ENCODE measurements around the gene NANOS2.

NANOS2 gene

DNA sequence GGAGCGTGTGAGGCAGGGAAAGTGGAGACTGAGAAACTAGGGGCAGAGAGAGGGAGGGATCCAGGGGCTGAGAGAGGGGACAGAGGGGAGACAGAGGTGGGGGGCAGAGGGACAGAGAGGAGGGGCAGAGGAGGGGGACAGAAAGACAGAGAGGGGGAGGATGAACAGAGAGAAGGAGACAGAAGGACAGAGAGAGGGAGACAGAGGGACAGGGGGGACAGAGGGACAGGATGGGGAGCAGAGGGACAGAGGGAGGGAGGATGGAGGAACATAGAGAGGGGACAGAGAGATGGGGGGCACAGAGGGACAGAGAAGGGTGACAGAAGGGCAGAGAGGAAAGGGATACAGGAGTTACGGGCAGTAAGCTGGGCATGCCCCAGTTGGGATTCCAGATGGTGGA is 14.7 kb upstream of the NANOS2 start:
- DNase-seq (ENCODE audit: low read depth in 2 of 2), result no peak

DNA sequence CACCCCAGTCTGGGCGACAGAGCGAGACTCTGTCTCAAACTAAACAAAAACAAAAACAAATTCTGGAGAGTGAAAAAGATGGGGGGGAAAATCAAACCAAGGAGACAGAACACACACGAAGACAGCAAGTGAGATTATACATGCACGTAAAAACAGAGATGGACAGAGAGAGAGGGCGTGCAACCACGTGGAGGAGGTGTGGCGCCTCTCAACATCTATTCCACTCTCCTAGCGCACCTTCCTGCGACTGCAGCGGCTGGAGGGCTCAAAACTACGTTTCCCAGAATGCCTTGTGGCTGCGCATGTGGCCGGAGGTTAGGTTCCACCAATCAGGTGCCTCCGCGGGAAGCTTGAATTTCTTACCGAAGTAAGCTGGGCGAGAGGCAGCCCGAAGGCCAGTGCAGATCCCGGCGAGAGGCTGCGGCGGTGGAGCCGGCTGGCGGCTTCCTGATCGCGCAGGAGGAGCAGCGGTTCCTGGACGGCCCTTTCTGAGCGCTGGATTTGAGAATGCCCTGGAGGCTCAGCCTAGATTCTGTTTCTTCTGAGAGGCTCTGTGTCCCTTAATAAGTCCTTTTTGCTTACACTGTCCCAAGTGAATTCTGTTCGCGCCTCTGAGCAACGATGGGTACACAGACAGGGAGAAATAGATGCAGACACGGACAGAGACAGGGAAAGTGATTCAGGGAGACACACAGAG is 13.1 kb upstream of the NANOS2 start:
- peak; percentile 73 to 77 for DNase-seq (ENCODE audit: low read depth in 2 of 2)

DNA sequence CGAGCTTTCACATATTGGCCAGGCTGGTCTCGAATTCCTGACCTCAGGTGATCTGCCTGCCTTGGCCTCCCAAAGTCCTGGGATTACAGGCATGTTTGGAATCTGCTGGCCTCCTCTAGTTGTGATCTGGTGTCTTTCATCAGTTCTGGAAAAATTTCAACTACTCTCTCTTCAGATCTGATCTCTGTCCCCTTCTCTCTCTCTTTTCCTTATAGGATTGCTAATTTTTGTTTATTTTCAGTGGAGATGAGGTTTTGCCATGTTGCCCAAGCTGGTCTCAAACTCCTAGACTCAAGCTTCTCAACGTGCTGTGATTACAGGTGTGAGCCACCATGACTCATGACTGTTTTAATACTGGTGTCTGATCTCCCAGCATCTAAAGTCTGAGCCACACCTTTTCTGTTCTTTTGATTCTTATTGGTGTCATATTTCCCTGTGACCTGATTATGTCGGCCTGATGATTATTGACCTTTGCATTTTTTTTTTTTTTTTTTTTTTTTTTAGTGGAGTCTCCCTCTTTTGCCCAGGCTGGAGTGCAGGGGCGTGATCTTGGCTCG is 10.4 kb upstream of the NANOS2 start:
- DNase-seq (ENCODE audit: low read depth in 2 of 2), result no peak

DNA sequence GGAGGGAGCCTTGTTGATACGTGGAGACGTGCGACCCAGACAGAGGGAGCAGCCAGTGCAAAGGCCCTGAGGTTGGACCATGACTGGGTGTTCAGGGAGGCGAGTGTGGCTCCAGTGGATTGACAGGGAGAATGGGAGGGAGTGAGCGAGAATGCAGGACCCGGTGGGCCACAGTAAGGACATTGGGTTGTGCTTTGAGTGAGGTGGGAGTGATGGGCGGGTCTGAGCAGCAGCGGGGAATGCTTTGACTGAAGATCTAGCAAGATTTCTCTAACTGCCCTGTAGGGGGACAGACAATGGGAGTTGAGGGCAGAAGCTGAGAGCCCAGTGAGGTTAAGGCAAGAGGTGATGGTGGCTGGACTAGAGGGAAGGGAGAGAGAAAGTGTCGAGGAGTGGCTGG is 7.7 kb upstream of the NANOS2 start:
- DNase-seq (ENCODE audit: low read depth in 2 of 2), result no peak

DNA sequence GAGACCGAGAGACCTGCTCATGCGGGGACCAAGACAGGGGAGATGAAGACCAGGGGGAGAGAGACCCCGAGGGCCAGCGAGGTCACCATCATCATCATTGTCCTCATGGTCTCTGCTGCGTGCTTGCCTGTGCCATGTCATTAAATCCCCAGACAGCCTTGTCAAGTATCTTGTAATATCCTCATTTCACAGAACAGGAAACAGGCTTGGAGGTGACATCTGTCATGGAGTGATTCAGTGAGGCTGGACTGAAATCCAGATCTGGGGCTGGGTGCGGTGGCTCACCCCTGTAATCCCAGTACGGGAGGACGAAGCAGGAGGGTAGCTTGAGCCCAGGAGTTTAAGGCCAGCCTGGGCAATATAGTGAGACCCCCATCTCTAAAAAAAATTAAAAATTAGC is 5.9 kb upstream of the NANOS2 start:
- DNase-seq (ENCODE audit: low read depth in 2 of 2), result no peak

DNA sequence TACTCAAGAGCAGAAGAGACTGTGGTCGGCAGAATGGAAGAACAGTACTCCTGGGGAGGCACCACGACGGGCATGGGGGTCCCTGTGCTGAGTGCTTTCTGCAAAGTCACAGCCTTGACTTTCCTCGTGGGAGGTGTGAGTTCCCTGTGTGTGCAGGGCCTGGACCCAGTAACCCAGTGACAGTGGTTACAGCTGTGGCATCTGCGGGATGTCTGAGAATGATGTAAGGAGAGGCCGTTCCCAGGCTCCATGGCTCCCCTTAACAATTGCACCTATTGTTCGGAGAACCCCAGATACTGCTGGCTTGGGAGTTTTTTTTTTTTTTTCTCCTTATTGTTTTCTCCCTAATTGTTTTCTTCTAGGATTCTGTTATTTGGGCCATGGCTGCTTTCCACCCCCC is 5.1 kb upstream of the NANOS2 start:
- DNase-seq (ENCODE audit: low read depth in 2 of 2), result no peak

DNA sequence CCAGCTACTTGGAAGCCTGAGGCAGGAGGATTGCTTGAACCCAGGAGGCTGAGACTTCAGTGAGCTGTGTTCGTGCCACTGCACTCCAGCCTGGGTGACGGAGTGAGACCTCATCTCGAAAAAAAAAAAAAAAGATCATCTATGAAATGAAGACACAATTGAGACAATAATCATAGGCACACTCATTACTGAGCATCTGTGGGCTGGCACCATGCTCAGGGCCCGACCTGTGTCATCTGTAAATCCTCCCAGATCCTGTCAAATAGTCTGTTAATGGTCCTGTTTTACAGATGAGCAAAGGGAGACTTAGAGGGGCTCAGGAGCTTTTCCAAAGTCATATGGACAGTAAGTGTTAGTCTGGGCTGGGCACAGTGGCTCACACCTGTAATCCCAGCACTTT is 4.1 kb upstream of the NANOS2 start:
- DNase-seq (ENCODE audit: low read depth in 2 of 2), result no peak

DNA sequence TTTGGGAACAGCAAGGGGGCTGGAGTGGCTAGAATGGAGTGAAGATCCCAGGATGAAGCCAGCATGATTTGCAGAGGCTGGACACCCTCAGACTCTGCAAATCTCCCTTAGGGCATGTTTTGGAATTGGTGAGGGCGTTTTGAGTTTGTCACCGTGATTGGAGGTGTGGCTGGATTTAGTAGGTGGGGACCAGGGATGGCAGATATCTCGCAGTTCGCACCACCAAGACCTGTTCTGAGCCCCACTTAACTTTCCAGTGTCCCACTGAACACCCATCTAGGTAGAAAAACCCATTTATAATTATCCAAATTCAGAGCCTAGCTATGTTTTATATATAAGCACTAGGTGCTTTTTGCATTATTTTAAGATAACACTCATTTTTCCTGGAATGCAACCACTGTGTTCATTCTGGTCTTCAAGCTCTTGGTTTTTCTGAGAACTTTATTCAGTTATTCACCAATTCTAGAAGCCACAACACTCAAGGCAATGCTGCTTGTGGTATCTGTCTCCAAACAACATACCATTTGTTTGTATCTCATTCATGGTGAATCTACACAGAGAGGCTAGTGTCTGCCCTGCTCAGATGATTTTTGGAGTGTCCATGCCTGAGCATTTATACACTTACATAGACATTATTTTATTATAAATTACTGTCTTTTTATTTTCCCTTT is 3.0 kb upstream of the NANOS2 start:
- no peak for DNase-seq (ENCODE audit: low read depth in 2 of 2)

DNA sequence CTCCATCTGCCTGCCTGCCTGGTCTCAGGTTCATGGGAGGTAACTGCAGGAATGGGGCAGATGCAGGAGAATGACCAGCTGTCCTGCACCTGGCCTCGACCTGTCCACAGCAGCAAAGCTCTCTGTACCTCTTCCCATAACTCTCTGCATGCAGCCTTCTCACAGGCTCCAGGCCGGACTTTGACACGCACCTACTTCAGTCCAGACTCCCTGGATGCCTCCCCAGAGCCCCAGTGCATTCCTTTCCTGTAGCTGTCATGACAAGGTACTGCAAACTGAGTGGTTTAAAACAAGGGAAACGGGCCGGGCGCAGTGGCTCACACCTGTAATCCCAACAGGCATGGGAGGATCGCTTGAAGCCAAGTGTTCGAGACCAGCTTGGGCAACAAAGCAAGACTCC is 3.3 kb downstream of the NANOS2 start:
- no peak for DNase-seq (ENCODE audit: low read depth in 2 of 2)

DNA sequence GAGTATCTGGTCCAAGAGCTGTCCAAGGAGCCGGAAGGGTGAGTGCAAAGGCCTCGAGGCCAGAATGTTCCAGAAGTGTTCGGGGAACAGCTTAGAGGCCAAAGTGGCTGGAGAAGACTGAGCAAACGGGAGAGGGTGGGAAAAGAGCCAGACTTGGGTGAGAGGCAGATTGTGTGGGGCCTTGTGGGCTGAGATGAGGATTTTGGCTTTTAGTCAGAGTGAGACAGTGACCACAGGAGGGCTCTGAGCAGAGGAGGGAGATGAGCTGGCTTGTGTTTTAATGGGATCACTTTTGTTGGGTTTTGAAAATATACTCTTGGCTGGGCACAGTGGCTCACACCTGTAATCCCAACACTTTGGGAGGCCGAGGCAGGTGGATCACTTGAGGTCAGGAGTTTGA is 5.6 kb downstream of the NANOS2 start:
- DNase-seq (ENCODE audit: low read depth in 2 of 2), result no peak

DNA sequence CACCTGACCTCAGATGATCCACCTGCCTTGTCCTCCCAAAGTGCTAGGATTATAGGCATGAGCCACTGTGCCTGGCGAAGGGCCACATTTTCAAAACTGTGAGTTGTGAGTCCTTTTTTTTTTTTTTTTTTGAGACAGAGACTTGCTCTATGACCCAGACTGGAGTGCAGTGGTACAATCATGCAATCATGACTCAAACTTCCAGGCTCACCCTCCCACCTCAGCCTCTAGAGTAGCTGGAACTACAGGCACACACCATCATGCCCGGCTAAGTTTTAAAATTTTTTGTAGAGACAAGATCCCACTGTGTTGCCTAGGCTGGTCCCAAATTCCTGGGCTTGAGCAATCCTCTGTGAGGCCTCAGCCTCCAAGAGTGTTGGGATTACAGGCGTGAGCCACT is 8.4 kb downstream of the NANOS2 start:
- no peak for DNase-seq (ENCODE audit: low read depth in 2 of 2)

DNA sequence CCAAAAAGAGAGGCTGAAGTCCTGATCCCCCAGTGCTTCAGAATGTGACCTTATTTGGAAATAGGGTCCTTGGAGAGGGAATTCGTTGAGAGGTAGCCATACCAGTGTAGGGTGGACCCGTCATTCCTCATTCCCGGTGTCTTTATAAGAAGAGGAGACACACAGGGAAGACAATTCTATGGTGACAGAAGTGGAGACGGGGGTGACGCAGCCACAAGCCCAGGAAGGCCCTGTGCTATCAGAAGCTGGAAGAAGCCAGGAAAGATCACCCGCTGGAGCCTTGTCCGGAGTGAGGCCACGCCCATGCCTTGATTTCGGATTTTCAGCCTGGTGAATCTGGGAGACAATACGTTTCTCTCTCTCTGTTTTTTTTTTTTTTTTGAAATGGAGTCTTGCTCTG is 9.6 kb downstream of the NANOS2 start:
- DNase-seq (ENCODE audit: low read depth in 2 of 2), result no peak

DNA sequence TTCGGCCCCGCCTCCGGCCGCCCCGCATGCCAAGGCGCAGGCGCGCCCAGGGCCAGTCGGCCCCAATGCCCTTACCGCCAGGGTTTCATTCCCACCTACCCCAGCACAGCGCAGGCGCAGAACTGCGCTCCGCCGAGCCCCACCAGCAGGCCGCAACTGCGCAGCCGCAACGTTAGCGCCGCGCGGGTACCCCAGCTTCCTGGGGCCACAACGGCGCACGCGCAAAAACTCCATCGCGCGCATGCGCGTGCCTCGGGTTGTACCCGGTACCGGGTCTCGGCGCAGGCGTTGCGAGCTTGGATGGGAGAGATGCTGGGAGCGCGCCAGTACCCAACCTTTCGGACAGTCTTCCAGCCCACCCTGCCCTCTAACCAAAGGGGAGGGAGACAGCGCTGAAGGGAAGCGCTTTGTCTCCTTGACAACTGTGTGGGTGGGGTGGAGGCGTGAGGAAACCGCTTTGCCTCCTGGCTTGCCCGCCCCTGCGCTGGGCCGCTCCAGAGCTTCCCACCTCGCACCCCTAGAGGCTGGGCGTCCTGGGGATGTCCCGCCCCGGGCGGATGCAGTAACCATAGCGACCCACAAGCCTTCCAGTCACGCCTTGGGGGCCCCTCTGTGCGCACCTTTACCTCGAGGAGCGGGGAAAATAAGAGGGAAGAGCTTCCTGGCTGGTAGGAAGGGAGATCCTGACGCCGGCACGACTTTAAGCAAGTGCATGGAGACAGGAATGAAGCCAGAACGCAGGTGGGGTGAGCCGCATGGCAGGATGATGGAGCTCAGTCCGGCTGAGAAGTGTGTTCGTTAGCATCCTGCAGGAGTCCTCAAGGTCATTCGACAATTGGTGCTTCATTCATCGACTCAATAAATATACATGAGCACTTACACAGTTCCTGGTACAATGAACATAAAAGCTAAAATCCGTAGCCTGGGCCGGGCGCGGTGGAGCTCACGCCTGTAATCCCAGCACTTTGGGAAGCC is 11.6 kb downstream of the NANOS2 start:
- DNase-seq (ENCODE audit: low read depth in 2 of 2), result peak; percentile 97 to 99

DNA sequence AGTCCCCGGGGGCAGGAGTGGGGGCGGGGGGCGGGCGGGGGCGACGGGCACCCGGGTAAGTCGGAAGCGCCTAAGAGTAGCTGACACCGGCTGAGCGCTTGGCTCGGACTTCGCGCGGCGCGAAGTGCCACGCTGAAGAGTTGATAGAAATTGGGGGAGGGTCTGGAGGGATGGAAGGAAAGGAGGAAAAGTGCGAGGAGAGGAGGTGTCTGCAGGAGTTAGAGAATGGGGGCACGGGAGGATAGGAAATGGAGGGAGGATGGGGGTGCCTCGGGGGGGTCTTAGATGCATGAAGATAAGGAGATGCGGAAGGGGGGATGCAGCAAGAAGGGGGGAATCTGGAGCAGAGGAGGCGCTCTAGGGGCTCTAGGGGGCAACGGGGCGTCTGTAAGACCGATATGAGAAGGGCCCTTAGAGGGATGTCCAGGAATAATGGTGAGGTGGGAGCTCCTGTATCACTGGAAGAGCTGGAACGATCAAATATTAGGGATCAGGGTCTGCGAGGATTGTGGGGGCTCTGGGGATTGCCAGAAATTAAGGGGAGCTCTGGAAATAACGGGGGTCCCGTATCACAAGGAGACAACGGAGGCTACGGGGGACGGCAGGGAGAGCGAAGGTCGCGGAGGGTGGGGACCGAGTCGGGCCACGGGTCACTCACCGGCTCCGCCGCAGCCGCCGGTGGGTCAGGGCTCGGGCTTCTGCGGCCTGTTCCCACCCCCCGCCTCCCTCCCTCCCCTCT is 12.5 kb downstream of the NANOS2 start, which contains the start of gene MYPOP:
Gene MYPOP, minus strand, starts transcription at position 702 of the 739 bp plus-strand sequence. CDS start 840 bp downstream, outside the sequence.
- no peak for DNase-seq (ENCODE audit: low read depth in 2 of 2)

DNA sequence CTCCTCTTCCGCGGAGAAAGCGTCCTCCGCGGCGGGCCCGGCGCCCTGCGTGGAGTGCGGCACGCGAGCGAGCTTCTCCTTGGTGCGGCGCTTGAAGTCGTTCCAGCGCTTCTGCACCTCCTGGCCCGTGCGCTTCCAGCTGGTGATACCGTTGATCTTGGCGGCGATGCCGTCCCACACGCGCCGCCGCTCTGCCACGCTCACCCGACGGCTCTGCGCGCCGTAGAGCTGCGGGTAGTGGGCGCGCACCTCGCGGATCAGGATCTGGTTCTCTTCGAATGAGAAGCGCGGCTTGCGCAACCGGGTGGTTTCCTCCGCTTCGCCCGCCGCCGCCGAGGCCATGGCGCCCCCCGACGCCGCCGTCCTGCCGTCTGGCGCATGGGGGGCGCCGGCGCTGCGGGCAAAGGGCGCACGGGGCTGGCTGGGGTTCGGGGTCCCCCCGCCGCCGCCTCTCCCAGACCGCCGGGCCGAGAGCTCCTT is 13.1 kb downstream of the NANOS2 start:
- DNase-seq (ENCODE audit: low read depth in 2 of 2), result peak in 1 of 2 donors; percentile 33

DNA sequence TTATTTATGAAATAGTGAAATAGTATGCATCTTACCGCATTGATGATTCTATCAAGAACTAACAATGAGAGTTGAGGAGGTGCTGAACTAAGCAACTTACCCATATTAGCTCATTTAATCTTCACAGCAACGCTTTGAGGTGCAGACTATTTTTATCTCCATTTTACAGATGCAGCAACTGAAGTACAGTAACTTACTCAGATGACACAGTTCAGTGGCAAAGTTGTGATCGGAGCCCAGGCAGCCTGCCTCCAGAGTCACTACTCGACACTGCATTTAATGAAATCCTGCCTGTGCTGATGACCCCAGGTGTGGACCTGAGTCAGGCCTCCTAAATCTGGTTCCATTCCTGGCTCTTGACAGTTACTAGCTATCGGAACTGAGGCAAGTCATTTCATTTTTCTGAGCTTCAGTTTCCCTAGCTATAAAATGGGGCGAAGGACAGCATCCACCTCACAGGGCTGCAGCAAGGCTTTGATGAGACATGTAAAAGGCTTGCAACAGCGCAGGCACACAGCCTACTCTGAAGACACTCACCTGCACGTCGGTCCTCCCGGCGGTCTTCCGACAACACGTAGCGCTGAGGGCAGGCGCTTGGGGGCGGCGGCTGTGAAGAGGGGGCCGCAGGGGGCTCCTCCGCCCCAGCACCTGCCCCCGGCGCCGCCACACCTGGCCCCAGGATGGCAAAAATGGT is 13.7 kb downstream of the NANOS2 start:
- DNase-seq (ENCODE audit: low read depth in 2 of 2), result no peak

DNA sequence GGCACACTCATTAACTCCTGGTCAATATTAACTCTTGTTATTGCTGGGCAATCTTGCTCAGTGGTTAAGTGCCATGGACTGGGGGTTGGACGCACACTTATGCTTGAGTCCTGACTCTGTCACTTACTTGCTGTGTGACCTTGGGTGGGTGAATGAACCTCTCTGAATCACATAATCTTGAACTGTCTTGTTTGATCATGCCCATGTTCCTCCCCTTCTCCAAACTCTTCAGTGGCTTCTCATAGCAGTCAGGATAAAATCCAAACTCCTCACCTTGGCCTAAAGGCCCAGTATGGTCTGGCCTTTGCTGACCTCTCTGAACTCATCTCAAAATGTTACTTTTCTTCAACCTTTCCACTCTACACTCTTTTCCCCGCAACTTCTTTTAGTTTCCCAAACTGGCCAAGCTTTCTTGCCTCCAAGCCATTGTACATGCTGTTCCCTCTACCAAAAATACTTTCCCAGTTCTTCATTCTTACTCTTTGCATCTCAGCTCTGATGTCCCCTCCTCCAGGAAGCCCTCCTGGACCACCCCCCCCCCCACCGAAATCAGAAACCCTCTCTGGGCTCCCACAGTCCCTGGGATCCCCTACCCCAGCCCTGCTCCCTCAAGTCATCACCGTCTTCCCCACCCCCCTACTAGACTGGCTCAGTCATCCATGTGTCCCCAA is 14.5 kb downstream of the NANOS2 start:
- no peak for DNase-seq (ENCODE audit: low read depth in 2 of 2)

DNA sequence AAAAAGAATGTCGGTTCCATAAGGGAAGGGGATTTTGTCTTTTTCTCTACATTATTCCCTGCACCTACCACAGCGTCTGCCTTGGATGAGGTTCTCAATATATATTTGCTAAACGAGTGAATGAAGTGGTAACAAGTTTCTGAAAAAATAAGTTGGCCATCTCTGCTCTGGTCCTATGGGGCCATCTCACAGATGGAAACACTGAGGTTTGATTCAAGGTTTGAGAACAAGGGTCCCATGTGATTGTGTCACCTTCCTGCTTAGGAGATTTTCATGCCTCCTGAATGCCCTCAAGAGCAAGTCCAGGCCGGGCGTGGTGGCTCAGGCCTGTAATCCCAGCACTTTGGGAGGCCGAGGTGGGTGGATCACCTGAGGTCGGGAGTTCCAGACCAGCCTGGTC is 15.3 kb downstream of the NANOS2 start:
- DNase-seq (ENCODE audit: low read depth in 2 of 2), result no peak

DNA sequence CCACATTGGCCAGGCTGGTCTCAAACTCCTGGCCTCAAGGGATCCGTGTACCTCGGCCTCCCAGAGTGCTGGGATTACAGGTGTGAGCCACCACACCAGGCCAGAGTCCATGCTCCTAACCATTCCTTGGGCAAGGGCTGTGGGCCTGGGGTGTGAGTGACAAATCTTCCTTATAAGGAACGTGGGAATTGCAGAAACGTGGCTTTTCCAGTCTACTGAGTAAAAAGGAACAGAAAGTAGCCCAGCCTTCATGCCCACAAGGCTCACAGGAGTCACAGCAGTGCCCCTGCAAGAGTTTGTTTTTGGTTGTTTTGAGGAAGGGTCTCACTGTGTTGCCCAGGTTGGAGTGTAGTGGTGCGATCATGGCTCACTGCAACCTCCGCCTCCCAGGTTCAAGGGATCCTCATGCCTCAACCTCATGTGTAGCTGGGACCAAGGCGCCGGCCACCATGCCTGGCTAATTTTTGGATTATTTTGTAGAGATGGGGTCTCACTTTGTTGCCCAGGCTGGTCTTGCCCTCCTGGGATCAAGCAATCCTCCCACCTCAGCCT is 17.2 kb downstream of the NANOS2 start:
- DNase-seq (ENCODE audit: low read depth in 2 of 2), result no peak
